ENCODE data around the gene HLCS. TPM values are rescaled to one million over a fixed set of nuclear protein-coding genes. Genes with fewer than 3 reads are reported as not detected.

Gene HLCS
- total and polyA plus RNA-seq, 2 donors (not counting 3 experiments of a cell fraction or from before 2014, with no cell fraction given) = 6.7 to 17.2 TPM

- Histone ChIP-seq H2AFZ (ENCODE audit: low read depth, low read length) (no peak overlapping the region), H3K4me1 (ENCODE audit: control insufficient read depth, extremely low read depth, insufficient read depth, low read length) (peaks cover 9% of the 10 kb centered on the region), H3K9me1 (replicated peaks; ENCODE audit: control insufficient read depth, extremely low read depth, insufficient read depth, low read length) (no peaks in the 10 kb centered on the region), H3K27ac (ENCODE audit: insufficient read depth, low read depth, low read length) (no peak overlapping the region), H3K9me3 (replicated peaks; ENCODE audit: control insufficient read depth, insufficient read depth, low read length) (no peaks in the 10 kb centered on the region), H3K79me2 (ENCODE audit: control insufficient read depth, insufficient read depth, low read length) (no peaks in the 10 kb centered on the region), H3K9ac (replicated peaks; ENCODE audit: extremely low read depth, insufficient read depth, low read length) (no peak overlapping the region), H3K36me3 (ENCODE audit: control insufficient read depth in 2 of 2, extremely low read depth in 1 of 2, insufficient read depth in 2 of 2, low read length in 2 of 2) (no peaks in the 10 kb centered on the region), H3K27me3 (ENCODE audit: control insufficient read depth in 2 of 2, insufficient read depth in 2 of 2, low read length in 2 of 2) (no peaks in the 10 kb centered on the region), H3K4me2 (ENCODE audit: insufficient read depth, low read length) (peak overlapping the region; percentile 11), H3K4me3 (replicated peaks in 1 of 3; ENCODE audit: insufficient read depth in 1 of 3, low read depth in 1 of 3, low read length in 3 of 3) (no peak overlapping the region), H4K20me1 (replicated peaks; ENCODE audit: control insufficient read depth, extremely low read depth, insufficient read depth, low read length) (no peaks in the 10 kb centered on the region)
- ChIA-PET POLR2A (interaction anchor here (0.6 to 0.7 kb wide), 2 partner anchors 22 to 24 kb away, joined by 3 to 4 read pairs; no protein-coding TSS in a partner anchor), CTCF (interaction anchor here (1.0 to 4.9 kb wide), 6 partner anchors 12 to 27 kb away, joined by 3 to 39 read pairs (median 10); no protein-coding TSS in a partner anchor)
- dilution Hi-C loops (cut with MboI; ENCODE audit: extremely low pct_ligation_motif_present, low sequenced_read_pairs) = no loop called here
- peak; percentile 12 for FAIRE-seq
- intact Hi-C loops (cut with micrococcal nuclease) = no loop called here
- TF ChIP-seq MAX (IDR thresholded peaks at IDR 0.05; ENCODE audit: insufficient read depth, insufficient read length) = no peak
- no peak for TF ChIP-seq FOS (IDR thresholded peaks at IDR 0.05; ENCODE audit: borderline replicate concordance, insufficient read depth, low read length)
- TF ChIP-seq MYC (IDR thresholded peaks at IDR 0.05; ENCODE audit: low read depth, low read length) = no peak
- TF ChIP-seq GATA2 (IDR thresholded peaks at IDR 0.05; ENCODE audit: insufficient read depth, insufficient read length, low read depth, low read length) = no peak
- no peak for TF ChIP-seq POLR2A (IDR thresholded peaks at IDR 0.05; ENCODE audit: low read depth, low read length)
- TF ChIP-seq POLR2AphosphoS5 (IDR thresholded peaks at IDR 0.05; ENCODE audit: insufficient read depth, low read depth, low read length) = no peak
- TF ChIP-seq JUN (IDR thresholded peaks at IDR 0.05; ENCODE audit: borderline replicate concordance, insufficient read depth, insufficient read length, low read depth) = no peak
- no peak for TF ChIP-seq EZH2 (IDR thresholded peaks at IDR 0.05; ENCODE audit: borderline replicate concordance, low read depth, low read length, severe bottlenecking)
- no peak for TF ChIP-seq CTCF (IDR thresholded peaks at IDR 0.05; ENCODE audit: extremely low read depth in 1 of 2, insufficient read depth in 1 of 2, low read depth in 1 of 2, low read length in 2 of 2)
- TSS peak; percentile 29 for BruUV-seq (replicated peaks)
- DNase-seq (ENCODE audit: low read depth, low spot score) = no peak
Observed at GRCh38 chr21:36964827-36965719, 1.4 kb downstream of the HLCS start.

Measured in endothelial cell of umbilical vein (primary cell).